Measurements from ENCODE around the gene ITPR2. TPM values are rescaled to one million over a fixed set of nuclear protein-coding genes. Genes with fewer than 3 reads are reported as not detected.

The ITPR2 gene
- total and polyA plus RNA-seq, 4 donors: 4.1 to 47.0 (median 26.5) TPM

- ATAC-seq (ENCODE audit: insufficient read depth, low FRiP score) (no peak), DNase-seq (no peak)
- TF ChIP-seq CTCF (IDR thresholded peaks at IDR 0.05; ENCODE audit: control extremely low read depth, extremely low read depth): no peak
- Histone ChIP-seq H3K36me3 (ENCODE audit: control insufficient read depth in 4 of 4, insufficient read depth in 4 of 4, low read length in 4 of 4) (peaks cover 0 to 2% (median 1%) of the 10 kb centered on the region in 4 donors), H3K27me3 (ENCODE audit: control insufficient read depth in 3 of 3, insufficient read depth in 3 of 3, low read length in 2 of 3) (no peaks in the 10 kb centered on the region), H3K9me3 (ENCODE audit: control insufficient read depth in 4 of 4, insufficient read depth in 3 of 4, low read length in 3 of 4) (no peaks in the 10 kb centered on the region), H3K9ac (ENCODE audit: insufficient read depth in 1 of 2, low read length in 2 of 2) (no peak overlapping the region), H3K4me3 (no peak overlapping the region), H3K27ac (ENCODE audit: low read depth in 1 of 2, low read length in 1 of 2) (no peak overlapping the region), H3K4me1 (ENCODE audit: control insufficient read depth in 5 of 5, insufficient read depth in 5 of 5, low read length in 5 of 5) (no peaks in the 10 kb centered on the region)
- WGBS, 2 donors: 94 to 100% methylated on average over 1 of the region's 1 CpG
These were observed 164.8 kb downstream of the ITPR2 start for GRCh38 chr12:26668230-26668629.

GRCh38 chr12:26666286-26666685 lies 166.7 kb downstream of the ITPR2 start:
- no peak overlapping the region for H3K27ac ChIP-seq (ENCODE audit: low read depth in 1 of 2, low read length in 1 of 2)
- no peaks in the 10 kb centered on the region for H3K4me1 ChIP-seq (ENCODE audit: control insufficient read depth in 5 of 5, insufficient read depth in 5 of 5, low read length in 5 of 5)
- no peaks in the 10 kb centered on the region for H3K27me3 ChIP-seq (ENCODE audit: control insufficient read depth in 3 of 3, insufficient read depth in 3 of 3, low read length in 2 of 3)
- H3K4me3 ChIP-seq: no peak overlapping the region
- DNase-seq (no peak), ATAC-seq (ENCODE audit: insufficient read depth, low FRiP score) (no peak)
- no peaks in the 10 kb centered on the region for H3K9me3 ChIP-seq (ENCODE audit: control insufficient read depth in 4 of 4, insufficient read depth in 3 of 4, low read length in 3 of 4)
- no peak overlapping the region for H3K9ac ChIP-seq (ENCODE audit: insufficient read depth in 1 of 2, low read length in 2 of 2)
- TF ChIP-seq CTCF (IDR thresholded peaks at IDR 0.05; ENCODE audit: control extremely low read depth, extremely low read depth): no peak
- H3K36me3 ChIP-seq (ENCODE audit: control insufficient read depth in 4 of 4, insufficient read depth in 4 of 4, low read length in 4 of 4): peaks cover 0 to 4% (median 3%) of the 10 kb centered on the region in 4 donors
- 88 to 93% methylated on average over 5 of the region's 5 CpGs for WGBS, 2 donors

GRCh38 chr12:26661399-26661798 lies 171.6 kb downstream of the ITPR2 start:
- DNase-seq (no peak), ATAC-seq (ENCODE audit: insufficient read depth, low FRiP score) (no peak)
- no peaks in the 10 kb centered on the region for H3K27me3 ChIP-seq (ENCODE audit: control insufficient read depth in 3 of 3, insufficient read depth in 3 of 3, low read length in 2 of 3)
- peaks cover 0 to 5% (median 0%) of the 10 kb centered on the region in 5 donors for H3K4me1 ChIP-seq (ENCODE audit: control insufficient read depth in 5 of 5, insufficient read depth in 5 of 5, low read length in 5 of 5)
- no peak overlapping the region for H3K9ac ChIP-seq (ENCODE audit: insufficient read depth in 1 of 2, low read length in 2 of 2)
- no peak overlapping the region for H3K27ac ChIP-seq (ENCODE audit: low read depth in 1 of 2, low read length in 1 of 2)
- WGBS, 2 donors: 84 to 86% methylated on average over 3 of the region's 3 CpGs
- TF ChIP-seq CTCF (IDR thresholded peaks at IDR 0.05; ENCODE audit: control extremely low read depth, extremely low read depth): no peak
- H3K36me3 ChIP-seq (ENCODE audit: control insufficient read depth in 4 of 4, insufficient read depth in 4 of 4, low read length in 4 of 4): peaks cover 0 to 15% (median 8%) of the 10 kb centered on the region in 4 donors
- H3K4me3 ChIP-seq: no peak overlapping the region
- no peaks in the 10 kb centered on the region for H3K9me3 ChIP-seq (ENCODE audit: control insufficient read depth in 4 of 4, insufficient read depth in 3 of 4, low read length in 3 of 4)

GRCh38 chr12:26659930-26660329 lies 173.1 kb downstream of the ITPR2 start:
- Histone ChIP-seq H3K9me3 (ENCODE audit: control insufficient read depth in 4 of 4, insufficient read depth in 3 of 4, low read length in 3 of 4) (no peaks in the 10 kb centered on the region), H3K27ac (ENCODE audit: low read depth in 1 of 2, low read length in 1 of 2) (no peak overlapping the region), H3K4me1 (ENCODE audit: control insufficient read depth in 5 of 5, insufficient read depth in 5 of 5, low read length in 5 of 5) (peaks cover 0 to 5% (median 0%) of the 10 kb centered on the region in 5 donors), H3K4me3 (no peak overlapping the region), H3K36me3 (ENCODE audit: control insufficient read depth in 4 of 4, insufficient read depth in 4 of 4, low read length in 4 of 4) (peaks cover 2 to 17% (median 11%) of the 10 kb centered on the region in 4 donors), H3K27me3 (ENCODE audit: control insufficient read depth in 3 of 3, insufficient read depth in 3 of 3, low read length in 2 of 3) (no peaks in the 10 kb centered on the region), H3K9ac (ENCODE audit: insufficient read depth in 1 of 2, low read length in 2 of 2) (no peak overlapping the region)
- DNase-seq (no peak), ATAC-seq (ENCODE audit: insufficient read depth, low FRiP score) (no peak)
- WGBS, 2 donors: 72 to 98% methylated on average over 2 of the region's 2 CpGs
- no peak for TF ChIP-seq CTCF (IDR thresholded peaks at IDR 0.05; ENCODE audit: control extremely low read depth, extremely low read depth)
